HFF-Myc (cell line): ENCODE data around the gene GRAP.
"Not testable (repeated sequence)": the region's sequence is repeated elsewhere in the genome, so short reads cannot be mapped to it uniquely, and the experiment has no call there.

Experiments used
- DNase-seq: peaks from one replicate; pipeline ENCODE4 v3.0.0-alpha.2; 2011; ENCODE audit warnings: low read depth; ENCODE audit errors: extremely low read depth
- H3K4me3 ChIP-seq: replicated peaks from 2 replicates; pipeline ENCODE4 v1.5.1; 2011; ENCODE audit warnings: low read depth, mild to moderate bottlenecking, control low read depth, low read length
- TF ChIP-seq, protein P1 (sequence below): IDR thresholded peaks from 2 replicates; pipeline ENCODE4 v1.5.1; 2012; ENCODE audit warnings: mild to moderate bottlenecking, low read depth, low read length, control low read depth; ENCODE audit errors: missing control alignments

GRAP gene

DNA sequence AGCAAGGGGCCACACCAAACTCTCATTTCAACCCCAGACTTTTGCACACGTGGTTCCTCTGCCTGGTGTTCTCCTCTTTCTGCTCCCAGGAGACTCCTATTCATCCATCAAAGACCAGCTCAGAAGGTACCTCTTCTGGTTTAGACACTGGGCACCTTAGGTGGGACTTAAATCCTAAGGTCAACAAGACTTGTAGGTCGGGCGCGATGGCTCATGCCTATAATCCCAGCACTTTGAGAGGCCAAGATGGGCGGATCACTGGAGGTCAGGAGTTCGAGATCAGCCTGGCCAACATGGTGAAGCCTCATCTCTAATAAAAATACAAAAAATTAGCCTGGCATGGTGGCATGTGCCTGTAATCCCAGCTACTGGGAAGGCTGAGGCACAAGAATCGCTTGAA lies 753 bp upstream of the GRAP start:
- not testable (repeated sequence) for H3K4me3 ChIP-seq, DNase-seq

DNA sequence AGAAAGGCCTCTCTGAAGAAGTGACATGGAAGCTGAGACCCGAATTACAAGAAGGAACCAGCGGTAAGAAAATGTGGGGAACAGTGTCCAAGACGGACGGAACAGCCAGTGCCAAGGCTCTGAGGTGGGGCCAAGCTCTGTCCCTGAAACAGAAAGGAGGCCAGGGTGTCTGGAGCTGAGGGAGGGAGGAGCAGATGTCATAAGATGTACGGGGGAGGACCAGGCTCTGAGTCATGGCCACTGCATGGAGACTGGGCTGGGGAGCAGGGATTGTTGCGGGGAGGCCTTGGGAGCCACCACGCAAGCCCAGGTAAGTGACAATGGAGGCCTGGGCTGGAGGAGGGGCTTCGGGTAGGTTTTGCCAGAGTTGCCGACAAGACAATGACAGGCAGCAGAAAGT lies 2.1 kb downstream of the GRAP start:
- H3K4me3 ChIP-seq, DNase-seq: not testable (repeated sequence)

DNA sequence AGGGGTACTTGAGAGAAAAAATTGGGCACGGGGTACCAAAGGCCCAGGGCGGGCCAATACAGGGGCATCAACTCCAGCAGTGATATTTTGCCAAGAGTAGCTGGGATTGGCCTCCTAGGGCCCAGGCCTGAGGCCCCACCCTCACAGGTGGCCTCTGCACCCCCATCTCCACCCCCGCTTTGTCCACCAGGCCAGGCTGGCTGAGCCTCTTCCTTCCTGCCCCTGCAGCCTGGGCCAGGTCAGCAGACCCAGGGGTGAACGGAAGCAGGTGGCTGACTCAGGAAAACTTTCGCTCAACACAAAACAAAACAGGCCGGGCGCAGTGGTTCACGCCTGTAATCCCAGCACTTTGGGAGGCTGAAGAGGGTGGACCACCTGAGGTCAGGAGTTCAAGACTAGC lies 3.7 kb downstream of the GRAP start:
- not testable (repeated sequence) for H3K4me3 ChIP-seq, DNase-seq

DNA sequence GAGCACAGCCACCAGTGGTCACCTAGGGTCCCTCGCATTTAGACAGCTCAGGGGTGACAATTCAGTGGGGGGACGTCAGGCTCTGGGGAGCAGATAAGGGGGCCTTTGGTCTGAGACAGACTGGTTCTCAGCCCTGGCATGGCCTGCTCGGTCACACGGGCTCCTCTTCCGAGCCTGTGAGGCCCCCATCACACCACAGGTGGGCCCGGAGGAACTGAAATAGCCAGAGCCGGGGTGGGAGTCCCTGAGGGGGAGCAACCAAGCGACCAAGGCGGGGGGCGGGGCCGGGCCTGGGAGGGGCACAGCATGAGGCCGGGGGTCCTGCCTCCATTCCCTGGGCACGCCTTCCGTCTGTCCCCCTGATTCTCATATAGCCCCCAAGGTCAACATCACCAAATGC lies 4.4 kb downstream of the GRAP start:
- DNase-seq, H3K4me3 ChIP-seq: not testable (repeated sequence)

DNA sequence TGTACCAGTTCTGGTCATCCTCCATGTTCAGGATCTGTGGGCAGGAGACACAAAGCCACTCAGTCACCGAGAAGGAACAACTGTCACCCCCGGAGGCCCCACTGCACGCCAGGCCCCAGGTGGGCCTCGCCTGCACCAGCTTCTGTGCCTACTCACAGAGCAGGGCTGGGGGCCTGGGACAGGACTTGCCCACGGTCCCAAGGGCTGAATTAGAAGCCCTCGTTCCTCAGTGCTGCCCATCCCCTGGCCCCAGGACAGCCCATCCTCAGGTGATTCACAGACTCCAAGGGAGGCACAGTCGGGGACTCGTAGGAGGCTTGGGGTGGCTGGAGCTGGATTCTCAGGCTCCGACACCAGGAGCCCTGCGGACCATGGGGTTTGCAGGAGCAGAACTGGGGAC lies 4.9 kb downstream of the GRAP start:
- DNase-seq, H3K4me3 ChIP-seq: not testable (repeated sequence)

GRCh38 chr17:19040350-19040749 lies 6.4 kb downstream of the GRAP start:
- not testable (repeated sequence) for H3K4me3 ChIP-seq, DNase-seq

DNA sequence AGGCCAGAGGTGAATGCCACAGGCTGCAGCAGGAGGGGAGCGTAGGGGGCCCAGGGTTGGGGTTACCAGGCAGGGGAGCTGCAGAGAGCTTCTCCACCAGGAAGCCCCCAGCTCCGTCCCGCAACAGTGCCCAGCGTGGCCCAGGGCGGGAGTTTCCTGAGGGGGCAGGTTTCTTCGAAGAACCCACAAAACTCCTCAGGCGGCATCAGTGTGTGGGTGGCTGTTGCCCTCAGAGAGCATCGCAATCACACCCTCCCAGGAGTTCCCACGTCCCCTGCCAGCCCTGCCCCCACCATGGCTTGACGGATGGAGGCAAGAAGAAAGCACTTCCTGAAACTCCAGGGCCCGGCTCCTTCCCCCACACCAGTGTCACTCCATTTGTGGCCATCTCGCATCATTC lies 8.0 kb downstream of the GRAP start:
- not testable (repeated sequence) for H3K4me3 ChIP-seq, DNase-seq

DNA sequence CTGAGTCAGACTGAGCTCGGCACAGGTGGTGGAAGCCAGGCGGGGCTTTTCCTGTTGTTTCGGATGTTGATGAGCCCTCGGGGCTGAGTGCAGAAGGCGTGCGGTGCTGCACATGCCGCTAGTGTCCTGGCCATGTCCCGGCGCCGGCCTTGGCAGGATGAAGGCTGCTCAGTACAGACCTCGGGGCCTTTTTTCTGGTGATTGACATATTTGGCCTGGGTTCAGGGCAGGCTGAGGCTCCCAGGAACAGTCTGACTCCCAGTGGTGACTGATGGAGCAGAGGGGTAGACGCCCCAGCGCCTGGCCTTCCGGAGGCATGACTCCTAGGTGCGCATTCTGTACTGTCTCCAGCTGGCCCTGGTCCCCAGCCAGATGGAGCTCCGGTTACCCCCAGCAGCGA lies 8.8 kb downstream of the GRAP start:
- not testable (repeated sequence) for H3K4me3 ChIP-seq, DNase-seq

DNA sequence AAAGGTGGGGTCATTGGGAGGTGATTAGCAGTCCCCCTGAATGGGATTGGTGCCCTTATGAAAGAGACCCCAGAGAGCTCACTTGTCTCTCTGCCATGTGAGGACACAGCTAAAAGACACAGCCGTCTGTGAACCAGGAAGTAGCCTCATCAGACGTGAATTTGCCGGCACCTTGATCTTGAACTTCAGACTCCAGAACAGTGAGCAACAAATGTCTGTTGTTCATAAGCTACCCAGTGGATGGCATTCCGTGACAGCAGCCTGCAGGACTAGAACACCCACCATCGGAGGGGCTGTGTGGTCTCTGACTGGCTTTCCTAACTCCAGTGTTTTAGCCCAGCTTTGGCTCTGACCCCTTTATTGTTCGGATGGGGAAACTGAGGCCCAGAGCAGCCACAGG lies 9.2 kb downstream of the GRAP start:
- not testable (repeated sequence) for DNase-seq, H3K4me3 ChIP-seq

DNA sequence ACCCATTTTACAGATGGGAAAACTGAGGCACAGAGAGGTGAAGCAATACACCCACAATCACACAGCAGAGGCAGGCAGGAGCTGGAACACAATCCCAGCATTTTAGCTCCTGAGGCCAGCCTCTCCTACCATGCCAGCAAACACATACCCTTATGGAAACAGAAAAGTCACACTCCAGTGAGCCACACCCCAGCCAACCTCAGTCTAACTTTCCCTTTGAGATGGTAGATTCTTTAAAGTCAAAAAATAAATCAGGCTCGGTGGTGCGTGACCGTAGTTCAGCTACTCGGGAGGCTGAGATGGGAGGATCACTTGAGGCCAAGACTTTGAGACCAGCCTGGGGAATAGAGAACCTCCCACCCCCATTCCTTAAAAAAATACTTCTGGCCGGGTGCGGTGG lies 10.6 kb downstream of the GRAP start:
- DNase-seq, H3K4me3 ChIP-seq: not testable (repeated sequence)

DNA sequence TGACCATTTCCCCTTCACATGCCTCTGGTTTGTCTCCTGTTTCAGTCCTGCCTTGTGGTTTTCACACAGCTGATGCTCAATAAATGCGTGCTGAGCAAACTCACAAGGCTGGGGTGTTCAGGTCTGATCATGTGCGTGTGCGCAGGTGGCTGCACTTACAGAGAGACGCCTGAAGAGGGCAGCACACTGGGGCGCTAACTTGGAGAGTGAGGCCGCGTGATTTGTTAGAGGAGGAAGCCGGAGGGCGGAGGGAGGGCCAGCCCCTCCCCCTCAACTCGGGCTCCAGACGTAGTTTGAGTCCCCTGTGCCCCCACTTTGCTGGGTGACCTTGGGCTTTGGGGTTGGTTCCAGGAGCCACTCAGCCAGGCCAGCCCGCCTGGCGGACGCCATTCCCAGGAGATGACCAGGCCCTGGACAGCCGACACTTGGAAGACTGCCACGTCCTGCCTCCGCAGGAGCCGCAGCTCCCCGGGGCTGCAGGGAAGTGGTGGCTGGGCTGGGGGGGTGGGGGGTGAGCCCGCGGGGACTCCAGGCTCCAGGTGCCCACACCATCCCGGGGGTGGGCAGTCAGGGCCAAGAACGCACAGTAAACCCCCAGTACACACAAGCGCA lies 14.3 kb downstream of the GRAP start:
- not testable (repeated sequence) for DNase-seq, H3K4me3 ChIP-seq

DNA sequence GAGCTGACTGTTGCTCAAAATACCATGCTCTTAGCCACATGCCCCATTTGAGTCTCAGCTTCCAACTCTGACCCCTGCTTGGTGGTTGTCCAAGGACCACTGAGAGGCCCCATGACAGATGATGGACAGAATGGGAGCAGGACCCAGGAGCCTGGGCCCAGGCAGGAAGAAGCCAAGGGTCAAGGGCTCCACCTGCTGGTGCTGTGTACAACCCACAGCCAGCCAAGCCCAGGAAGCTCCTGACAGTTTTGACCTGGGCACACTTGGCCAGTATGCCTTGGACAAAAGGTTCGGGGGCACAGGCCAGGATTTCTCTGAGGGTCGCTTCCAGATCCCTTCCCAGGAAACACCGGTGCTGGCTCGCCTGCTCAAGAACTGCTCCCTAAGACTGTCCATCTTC lies 15.0 kb downstream of the GRAP start:
- not testable (repeated sequence) for DNase-seq, H3K4me3 ChIP-seq
- TF ChIP-seq, protein P1, sequence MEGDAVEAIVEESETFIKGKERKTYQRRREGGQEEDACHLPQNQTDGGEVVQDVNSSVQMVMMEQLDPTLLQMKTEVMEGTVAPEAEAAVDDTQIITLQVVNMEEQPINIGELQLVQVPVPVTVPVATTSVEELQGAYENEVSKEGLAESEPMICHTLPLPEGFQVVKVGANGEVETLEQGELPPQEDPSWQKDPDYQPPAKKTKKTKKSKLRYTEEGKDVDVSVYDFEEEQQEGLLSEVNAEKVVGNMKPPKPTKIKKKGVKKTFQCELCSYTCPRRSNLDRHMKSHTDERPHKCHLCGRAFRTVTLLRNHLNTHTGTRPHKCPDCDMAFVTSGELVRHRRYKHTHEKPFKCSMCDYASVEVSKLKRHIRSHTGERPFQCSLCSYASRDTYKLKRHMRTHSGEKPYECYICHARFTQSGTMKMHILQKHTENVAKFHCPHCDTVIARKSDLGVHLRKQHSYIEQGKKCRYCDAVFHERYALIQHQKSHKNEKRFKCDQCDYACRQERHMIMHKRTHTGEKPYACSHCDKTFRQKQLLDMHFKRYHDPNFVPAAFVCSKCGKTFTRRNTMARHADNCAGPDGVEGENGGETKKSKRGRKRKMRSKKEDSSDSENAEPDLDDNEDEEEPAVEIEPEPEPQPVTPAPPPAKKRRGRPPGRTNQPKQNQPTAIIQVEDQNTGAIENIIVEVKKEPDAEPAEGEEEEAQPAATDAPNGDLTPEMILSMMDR = peak; percentile 30

DNA sequence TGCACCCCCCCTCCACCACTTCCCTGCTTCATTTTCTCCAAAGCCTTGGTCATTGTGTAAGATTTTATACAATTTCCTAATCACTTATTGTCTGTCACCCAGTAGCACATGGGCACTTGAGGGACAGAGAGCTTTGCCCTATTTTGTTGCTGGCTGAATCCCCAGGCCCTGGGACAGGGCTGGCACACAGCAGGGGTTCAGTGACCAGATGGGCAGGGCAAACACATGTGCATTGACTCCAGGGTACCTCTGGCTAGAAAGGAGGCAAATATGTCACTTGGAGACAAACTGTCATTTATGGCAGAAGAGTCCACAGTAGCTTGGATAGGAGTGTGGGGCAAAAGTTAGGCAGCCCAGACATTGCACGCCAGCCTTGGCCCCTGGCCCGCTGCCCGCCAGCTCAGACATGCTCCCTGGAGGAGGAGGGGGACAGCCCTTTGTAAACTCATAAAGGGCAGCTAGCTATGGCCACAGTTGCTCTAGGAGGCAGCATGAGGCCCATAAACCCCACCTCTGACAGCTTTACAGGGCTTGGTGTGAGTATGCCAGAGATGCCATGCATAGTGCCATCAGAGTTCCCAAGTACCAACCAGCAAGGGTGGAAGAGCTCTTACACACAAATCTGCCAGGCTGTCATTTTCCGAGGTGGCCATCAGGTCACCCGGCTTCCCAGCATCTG lies 15.8 kb downstream of the GRAP start:
- DNase-seq, H3K4me3 ChIP-seq: not testable (repeated sequence)

DNA sequence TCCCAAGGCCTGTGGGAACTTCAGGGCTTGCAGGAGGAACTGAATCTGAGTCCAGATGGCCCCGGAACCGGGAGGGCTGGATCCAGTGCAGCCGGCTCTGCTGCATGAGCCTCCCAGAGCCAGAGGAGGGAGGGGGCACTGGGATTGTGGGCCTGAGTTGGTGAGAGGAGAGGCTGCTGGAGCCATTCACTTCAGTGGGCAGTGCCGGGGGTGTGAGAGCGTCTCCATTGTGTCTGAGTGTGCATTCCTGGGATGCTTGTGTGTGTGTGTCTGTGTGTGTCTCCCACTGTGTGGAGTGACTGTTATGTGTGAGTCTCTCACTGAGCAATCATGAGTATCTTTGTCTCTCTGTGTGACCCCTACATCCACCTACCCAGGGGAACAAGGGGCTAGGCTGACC lies 17.0 kb downstream of the GRAP start:
- DNase-seq, H3K4me3 ChIP-seq: not testable (repeated sequence)

- DNase-seq, H3K4me3 ChIP-seq: not testable (repeated sequence)
Observed at GRCh38 chr17:19028671-19029070, 18.1 kb downstream of the GRAP start.
